A549 (cell line): ENCODE measurements around the gene PPP2R2C. TPM values are rescaled to one million over a fixed set of nuclear protein-coding genes. Genes with fewer than 3 reads are reported as not detected.
A peak's percentile ranks its signal among the peaks of the same experiment; 100 is the strongest.

Experiments
- ATAC-seq, 2 experiments: fragments of 200-7000 bp in 1 of 2; fragments of >200 bp in 1 of 2; cut with Nextera tagmentation in 1 of 2; cut with Tn5 transposase in 1 of 2; 3 replicates each; pipeline versions ENCODE4 v1.8.0 to v1.9.1; 2018 to 2020; ENCODE audit warnings: mild to moderate bottlenecking in 1 of 2, moderate library complexity in 1 of 2
- CTCF ChIA-PET: fragments of 300-600 bp; sonication (Branson Sonifier 250); formaldehyde crosslinking; extraction: SDS; loops from one replicate; lab custom pipeline; 2021; ENCODE audit warnings: antibody characterized with exemption, inconsistent platforms; lab: Yijun Ruan, JAX
- POLR2A ChIA-PET: fragments of 350-600 bp; formaldehyde crosslinking; extraction: SDS; loops from one replicate; lab custom pipeline; 2021; ENCODE audit warnings: antibody characterized with exemption, inconsistent platforms; lab: Yijun Ruan, JAX
- DNase-seq, 2 experiments: peaks; one replicate each; pipeline versions ENCODE4 v3.0.0 to v3.0.0-alpha.2; 2011 to 2016; ENCODE audit warnings: low read depth in 1 of 2, low spot score in 1 of 2
- FAIRE-seq: peaks from 2 replicates; lab custom pipeline; 2011; peaks lifted over from hg19 to GRCh38; lab: Jason Lieb, UNC
- H3K27ac ChIP-seq, 2 experiments: fragments of >200 bp; sonication (Bioruptor Twin); formaldehyde crosslinking; 3 replicates each; pipeline ENCODE4 v1.5.1; 2016 to 2017
- H3K4me1 ChIP-seq: fragments of >200 bp; sonication (Bioruptor Twin); formaldehyde crosslinking; 3 replicates; pipeline ENCODE4 v1.6.1; 2016
- H3K4me2 ChIP-seq: fragments of >200 bp; sonication (Bioruptor Twin); formaldehyde crosslinking; 3 replicates; pipeline ENCODE4 v1.6.1; 2016
- H3K4me3 ChIP-seq: fragments of >200 bp; sonication (Bioruptor Twin); formaldehyde crosslinking; 3 replicates; pipeline ENCODE4 v1.5.1; 2016
- H3K9me3 ChIP-seq: fragments of >200 bp; sonication (Bioruptor Twin); formaldehyde crosslinking; 3 replicates; pipeline ENCODE4 v1.6.1; 2016
- BCL3 ChIP-seq: fragments of >200 bp; sonication (Bioruptor Twin); formaldehyde crosslinking; IDR thresholded peaks from 3 replicates; pipeline ENCODE4 v1.6.1; 2016
- BHLHE40 ChIP-seq: IDR thresholded peaks from 2 replicates; pipeline ENCODE4 v1.6.1; 2012; ENCODE audit warnings: low read depth, low read length, inconsistent platforms
- CEBPB ChIP-seq, 2 experiments: fragments of >200 bp in 1 of 2; sonication (Bioruptor Twin) in 1 of 2; formaldehyde crosslinking in 1 of 2; IDR thresholded peaks; 2 replicates each; pipeline ENCODE4 v1.6.1; 2012 to 2016
- EHF ChIP-seq: fragments of 250-450 bp; sonication (Bioruptor Pico); IDR thresholded peaks from 2 replicates; pipeline ENCODE4 v1.5.0; 2020; ENCODE audit warnings: mild to moderate bottlenecking
- EP300 ChIP-seq, 2 experiments: fragments of >200 bp; sonication (Bioruptor Twin); formaldehyde crosslinking; IDR thresholded peaks; 2 replicates in 1 of 2; 3 replicates in 1 of 2; pipeline ENCODE4 v1.6.1; 2016 to 2017
- ESRRA ChIP-seq: fragments of 150-350 bp; IDR thresholded peaks from 2 replicates; pipeline ENCODE4 v1.6.1; 2014; ENCODE audit warnings: mild to moderate bottlenecking, low read length, borderline replicate concordance
- FOSL2 ChIP-seq, 2 experiments: fragments of 450-650 bp in 1 of 2; fragments of >200 bp in 1 of 2; sonication (Bioruptor Twin) in 1 of 2; formaldehyde crosslinking; IDR thresholded peaks; 2 replicates each; pipeline versions ENCODE4 v1.5.0 to v1.6.1; 2016 to 2020; ENCODE audit warnings: mild to moderate bottlenecking in 1 of 2, moderate library complexity in 1 of 2
- HOXA7 ChIP-seq: fragments of 250-450 bp; sonication (Bioruptor Pico); IDR thresholded peaks from 2 replicates; pipeline ENCODE4 v1.5.0; 2020; ENCODE audit warnings: mild to moderate bottlenecking, moderate library complexity
- HOXB5 ChIP-seq: fragments of 250-450 bp; sonication (Bioruptor Pico); IDR thresholded peaks from 2 replicates; pipeline ENCODE4 v1.5.0; 2020; ENCODE audit warnings: mild to moderate bottlenecking, moderate library complexity
- JUN ChIP-seq, 2 experiments: fragments of >200 bp; sonication (Bioruptor Twin); formaldehyde crosslinking; IDR thresholded peaks; 2 replicates in 1 of 2; 3 replicates in 1 of 2; pipeline ENCODE4 v1.6.1; 2016 to 2017
- KDM1A ChIP-seq: fragments of 200-600 bp; sonication (generic); IDR thresholded peaks from 2 replicates; pipeline ENCODE4 v1.6.1; 2016; ENCODE audit warnings: low read depth, mild to moderate bottlenecking
- MAX ChIP-seq: IDR thresholded peaks from 2 replicates; pipeline ENCODE4 v1.6.1; 2012
- MAZ ChIP-seq: fragments of 150-350 bp; IDR thresholded peaks from 2 replicates; pipeline ENCODE4 v1.6.1; 2014; ENCODE audit warnings: antibody characterized with exemption, low read depth, low read length, borderline replicate concordance
- NR3C1 ChIP-seq: fragments of >200 bp; sonication (Bioruptor Twin); formaldehyde crosslinking; IDR thresholded peaks from 3 replicates; pipeline ENCODE4 v1.6.1; 2017
- POLR2A ChIP-seq: IDR thresholded peaks from 2 replicates; pipeline ENCODE4 v1.6.1; 2012; ENCODE audit warnings: mild to moderate bottlenecking, low read length
- POLR2AphosphoS2 ChIP-seq: conservative IDR thresholded peaks from 2 replicates; pipeline ENCODE4 v1.6.1; 2012; ENCODE audit warnings: low read length, improper control_type of control experiment, inconsistent platforms
- RARB ChIP-seq: fragments of 250-450 bp; sonication (Bioruptor Pico); IDR thresholded peaks from 2 replicates; pipeline ENCODE4 v1.8.0; 2021; ENCODE audit warnings: mild to moderate bottlenecking, moderate library complexity
- RCOR1 ChIP-seq: fragments of 150-350 bp; IDR thresholded peaks from 2 replicates; pipeline ENCODE4 v1.6.1; 2014; ENCODE audit warnings: antibody characterized with exemption, low read length, low read depth
- RFX5 ChIP-seq: fragments of 450-650 bp; IDR thresholded peaks from 2 replicates; pipeline ENCODE4 v1.7.1; 2014; ENCODE audit warnings: antibody characterized with exemption, mild to moderate bottlenecking, moderate library complexity
- RNF2 ChIP-seq: fragments of 200-600 bp; sonication (generic); IDR thresholded peaks from 2 replicates; pipeline ENCODE4 v1.6.1; 2016; ENCODE audit warnings: low read depth, mild to moderate bottlenecking, antibody characterized with exemption, moderate library complexity, borderline replicate concordance
- TFCP2L1 ChIP-seq: fragments of 250-450 bp; sonication (Bioruptor Pico); IDR thresholded peaks from 2 replicates; pipeline ENCODE4 v1.5.0; 2021; ENCODE audit warnings: mild to moderate bottlenecking
- ZSCAN20 ChIP-seq: fragments of 250-450 bp; sonication (Bioruptor Pico); IDR thresholded peaks from 2 replicates; pipeline ENCODE4 v1.8.0; 2022; ENCODE audit warnings: mild to moderate bottlenecking, moderate library complexity
- WGBS: methylation state at CpG from one replicate; pipeline ENCODE4 v1.1.6; 2017; ENCODE audit errors: missing lambda C conversion rate; 5-methylcytosine and 5-hydroxymethylcytosine counted together
- polyA plus RNA-seq, 4 experiments: library from polyadenylated mRNA; depleted of rRNA in 3 of 4; stranded (reverse); fragments of >200 nt; fragmentation: RNase III in 1 of 4; extraction: RNeasy Plus Mini Kit Qiagen cat#74134 plus additional on column Dnase treatment in 1 of 4; gene quantifications; 2 replicates in 3 of 4; 3 replicates in 1 of 4; pipeline ENCODE4 v1.2.3, GENCODE V29; 2011 to 2017

PPP2R2C gene
- polyA plus RNA-seq, 2 of the 4 experiments (the other 2 are of a cell fraction), result 23.9 to 29.4 TPM

- TF ChIP-seq EHF, result no peak
- no peak for TF ChIP-seq POLR2AphosphoS2
- TF ChIP-seq ZSCAN20 (CRISPR knock-in tag), result no peak
- TF ChIP-seq EP300 (IDR thresholded peaks at IDR 0.05), result no peak
- no peak for TF ChIP-seq RNF2
Measured at GRCh38 chr4:6395466-6396228, 76.8 kb downstream of the PPP2R2C start (continued).

GRCh38 chr4:6394671-6395081 is 77.7 kb downstream of the PPP2R2C start:
- FAIRE-seq, result no peak

GRCh38 chr4:6393544-6394475 is 78.6 kb downstream of the PPP2R2C start:
- ChIA-PET POLR2A (no interaction called here), CTCF (no interaction called here)
- no peak for TF ChIP-seq ESRRA
- TF ChIP-seq KDM1A, result peak; percentile 75; the same call in 1 of the 2 replicates
- no peak for TF ChIP-seq MAZ
- Histone ChIP-seq H3K4me3 (no peak overlapping the region), H3K27ac (no peak overlapping the region), H3K4me1 (peaks cover 9% of the 10 kb centered on the region), H3K9me3 (no peaks in the 10 kb centered on the region), H3K4me2 (no peak overlapping the region)
- ATAC-seq, result no peak
- DNase-seq, result no peak
- FAIRE-seq, result no peak
- 79% methylated on average over 9 of the region's 16 CpGs for WGBS

More at GRCh38 chr4:6394671-6395081, 77.7 kb downstream of the PPP2R2C start:
- Histone ChIP-seq H3K9me3 (no peaks in the 10 kb centered on the region), H3K4me2 (no peak overlapping the region), H3K4me3 (no peak overlapping the region), H3K27ac (no peak overlapping the region), H3K4me1 (peaks cover 9% of the 10 kb centered on the region)
- TF ChIP-seq EHF (no peak), RFX5 (no peak), BCL3 (no peak), JUN (IDR thresholded peaks at IDR 0.05) (no peak), HOXB5 (no peak), POLR2A (no peak), NR3C1 (no peak), FOSL2 (IDR thresholded peaks at IDR 0.05) (no peak), FOSL2 (CRISPR knock-in tag; IDR thresholded peaks at IDR 0.05) (no peak), BHLHE40 (no peak), MAX (no peak), RCOR1 (no peak), RARB (no peak), HOXA7 (CRISPR knock-in tag) (no peak), TFCP2L1 (CRISPR knock-in tag) (no peak), CEBPB (IDR thresholded peaks at IDR 0.05) (no peak)
- POLR2A ChIA-PET, result no interaction called here
- ATAC-seq, result no peak
- CTCF ChIA-PET, result no interaction called here
- DNase-seq, result no peak
- 96% methylated on average over 7 of the region's 11 CpGs for WGBS
